ENCODE measurements around the gene PRKCH. TPM values are rescaled to one million over a fixed set of nuclear protein-coding genes. Genes with fewer than 3 reads are reported as not detected.

The PRKCH gene
- total and polyA plus RNA-seq, 9 of the 15 experiments (the other 6 are each of a cell fraction or from before 2014, with no cell fraction given): 0.61 to 4.4 (median 4.0) TPM

GRCh38 chr14:61491876-61492434 is 170.6 kb downstream of the PRKCH start:
- no peak for FAIRE-seq
- ChIA-PET CTCF (ENCODE audit: low intra/inter-chr PET ratio) (no interaction called here), POLR2A (interaction anchor here (0.7 kb wide), 1 partner anchor 71 kb away, joined by 3 read pairs; no protein-coding TSS in a partner anchor)
- WGBS (ENCODE audit: insufficient coverage, low coverage, missing lambda C conversion rate): 29% methylated on average over 4 of the region's 5 CpGs
- Histone ChIP-seq H3K9ac (ENCODE audit: insufficient read depth in 1 of 2, low read depth in 2 of 2, low read length in 2 of 2) (no peak overlapping the region), H3K79me2 (ENCODE audit: control insufficient read depth, insufficient read depth, low read length) (no peaks in the 10 kb centered on the region), H4K20me1 (replicated peaks; ENCODE audit: control insufficient read depth, insufficient read depth, low read length) (no peaks in the 10 kb centered on the region), H2AFZ (ENCODE audit: low read depth, low read length) (no peak overlapping the region), H3K4me2 (ENCODE audit: insufficient read depth, low read length) (no peak overlapping the region), H3K27ac (ENCODE audit: extremely low read depth, low read depth, low read length) (no peak overlapping the region), H3K4me1 (replicated peaks in 1 of 2; ENCODE audit: control insufficient read depth in 2 of 2, insufficient read depth in 2 of 2, low read length in 2 of 2) (peaks cover 7 to 17% of the 10 kb centered on the region in 2 experiments; a peak in 4 of 5 replicates), H3K4me3 (no peak overlapping the region), H3K27me3 (ENCODE audit: control insufficient read depth in 2 of 2, insufficient read depth in 2 of 2, low read length in 2 of 2) (no peaks in the 10 kb centered on the region), H3K9me3 (replicated peaks; ENCODE audit: control insufficient read depth, insufficient read depth, low read depth, low read length) (no peaks in the 10 kb centered on the region), H3K36me3 (ENCODE audit: control insufficient read depth, insufficient read depth, low read length) (no peaks in the 10 kb centered on the region), H3K9me1 (ENCODE audit: control insufficient read depth, insufficient read depth, low read length) (no peaks in the 10 kb centered on the region)
- ATAC-seq: no peak
- intact Hi-C loops (cut with micrococcal nuclease) (no loop called here), in situ Hi-C loops (cut with MboI) (no loop called here)
- TF ChIP-seq PREB (CRISPR knock-in tag; IDR thresholded peaks at IDR 0.05) (no peak), NONO (IDR thresholded peaks at IDR 0.05; ENCODE audit: low read depth in 2 of 2, low read length in 1 of 2) (no peak), ZNF239 (CRISPR knock-in tag; IDR thresholded peaks at IDR 0.05) (no peak), ZFP30 (CRISPR knock-in tag; IDR thresholded peaks at IDR 0.05; ENCODE audit: borderline replicate concordance) (no peak), THRAP3 (IDR thresholded peaks at IDR 0.05; ENCODE audit: borderline replicate concordance) (no peak), ZHX1 (conservative IDR thresholded peaks at IDR 0.05; ENCODE audit: low read length) (no peak), NFATC3 (IDR thresholded peaks at IDR 0.05) (no peak), TAF7 (tag; IDR thresholded peaks at IDR 0.05) (no peak), SUPT5H (IDR thresholded peaks at IDR 0.05) (no peak), RAD21 (CRISPR knock-in tag; conservative IDR thresholded peaks at IDR 0.05 in 1 of 2, IDR thresholded peaks at IDR 0.05 in 1 of 2) (no peak), MCM2 (IDR thresholded peaks at IDR 0.05; ENCODE audit: low read depth) (no peak), ZNF507 (tag; conservative IDR thresholded peaks at IDR 0.05) (no peak), TAF1 (IDR thresholded peaks at IDR 0.05; ENCODE audit: control insufficient read depth, extremely low read depth, insufficient read depth, low read length, severe bottlenecking) (no peak), TOE1 (IDR thresholded peaks at IDR 0.05; ENCODE audit: borderline replicate concordance) (no peak), TOE1 (CRISPR knock-in tag; IDR thresholded peaks at IDR 0.05; ENCODE audit: borderline replicate concordance, low read depth) (no peak), HDAC3 (IDR thresholded peaks at IDR 0.05; ENCODE audit: borderline replicate concordance, partially characterized antibody) (no peak), ZBTB7A (IDR thresholded peaks at IDR 0.05; ENCODE audit: borderline replicate concordance, control insufficient read depth, low read depth, low read length) (no peak), ERF (CRISPR knock-in tag; IDR thresholded peaks at IDR 0.05) (no peak)
- BruUV-seq (replicated peaks): no TSS peak
- no peak for DNase-seq (ENCODE audit: extremely low read depth in 1 of 4, low spot score in 3 of 4)
